Activated CD8-positive, alpha-beta memory T cell treated with anti-CD3 and anti-CD28 coated beads, Interleukin-2, amount 10 ng/mL, durations not matched to agents 7 days and 5 days (primary cell): ENCODE measurements around the gene KEL. TPM values are rescaled to one million over a fixed set of nuclear protein-coding genes. Genes with fewer than 3 reads are reported as not detected.
"Not testable (repeated sequence)": the region's sequence is repeated elsewhere in the genome, so short reads cannot be mapped to it uniquely, and the experiment has no call there.

ENCODE experiments used
- ATAC-seq: fragments of 150-1000 bp; cut with Tn5 transposase; one replicate; pipeline ENCODE4 v1.10.0; 2021; ENCODE audit warnings: moderate library complexity
- CTCF ChIA-PET: fragments of 350-600 bp; sonication (Branson Sonifier 250); formaldehyde crosslinking; loops from one replicate; lab custom pipeline; 2021; ENCODE audit warnings: antibody characterized with exemption; lab: Charles Lee
- DNase-seq: peaks from one replicate; pipeline ENCODE4 v3.0.0-alpha.2; 2020
- H3K27ac Mint-ChIP-seq: one replicate; pipeline ENCODE4 v1.8.0; 2021; ENCODE audit warnings: mild to moderate bottlenecking, mixed read lengths
- H3K27me3 Mint-ChIP-seq: one replicate; pipeline ENCODE4 v1.8.0; 2021; ENCODE audit warnings: mixed read lengths
- H3K36me3 Mint-ChIP-seq: one replicate; pipeline ENCODE4 v1.8.0; 2021; ENCODE audit warnings: mild to moderate bottlenecking, mixed read lengths
- H3K4me1 Mint-ChIP-seq: one replicate; pipeline ENCODE4 v1.8.0; 2021; ENCODE audit warnings: mixed read lengths
- H3K4me3 Mint-ChIP-seq: one replicate; pipeline ENCODE4 v1.8.0; 2021; ENCODE audit warnings: mild to moderate bottlenecking, moderate library complexity, mixed read lengths
- H3K9me3 Mint-ChIP-seq: one replicate; pipeline ENCODE4 v1.8.0; 2022; ENCODE audit warnings: low read depth, mixed read lengths
- total RNA-seq, 2 experiments: library from RNA; stranded (reverse); gene quantifications; one replicate each; pipeline ENCODE4 v1.2.3, GENCODE V29; 2021

The KEL gene
- total RNA-seq, 2 experiments from 2014 or later, result 0.16 to 0.70 TPM

GRCh38 chr7:142984297-142984696 lies 22.1 kb upstream of the KEL start:
- Mint-ChIP-seq H3K36me3 (peaks cover 1% of the 10 kb centered on the region), H3K9me3 (no peaks in the 10 kb centered on the region), H3K4me3 (no peak overlapping the region), H3K27me3 (peaks cover 26% of the 10 kb centered on the region), H3K4me1 (no peaks in the 10 kb centered on the region), H3K27ac (no peak overlapping the region)
- ATAC-seq (no peak), DNase-seq (no peak)
- CTCF ChIA-PET, result no interaction called here

DNA sequence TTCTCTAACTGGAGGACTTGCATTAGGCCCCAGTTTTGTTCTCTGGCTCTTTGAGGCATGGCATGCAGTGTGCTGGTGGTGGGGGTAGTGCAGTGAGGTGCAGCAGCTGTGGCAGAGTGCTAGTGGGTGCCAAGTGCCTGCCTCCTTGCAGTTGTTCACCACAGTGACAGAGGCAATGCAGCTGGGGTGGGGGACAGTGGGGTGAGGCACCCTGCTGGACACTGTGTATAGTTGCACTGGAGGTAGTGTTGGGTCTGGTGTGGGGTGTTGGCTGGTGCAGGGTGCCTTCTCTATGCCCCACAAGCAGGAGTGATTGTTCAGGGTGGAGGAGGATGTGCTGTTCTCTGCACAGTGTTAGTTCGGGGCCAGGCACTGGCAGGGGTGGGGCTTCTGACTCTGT lies 21.7 kb upstream of the KEL start:
- Mint-ChIP-seq H3K9me3 (no peaks in the 10 kb centered on the region), H3K4me3 (no peak overlapping the region), H3K27me3 (peaks cover 26% of the 10 kb centered on the region), H3K4me1 (no peaks in the 10 kb centered on the region), H3K27ac (no peak overlapping the region), H3K36me3 (peaks cover 1% of the 10 kb centered on the region)
- DNase-seq (no peak), ATAC-seq (no peak)
- CTCF ChIA-PET, result no interaction called here

GRCh38 chr7:142978402-142978801 lies 16.2 kb upstream of the KEL start:
- CTCF ChIA-PET, H3K9me3 Mint-ChIP-seq, H3K4me3 Mint-ChIP-seq: not testable (repeated sequence)

DNA sequence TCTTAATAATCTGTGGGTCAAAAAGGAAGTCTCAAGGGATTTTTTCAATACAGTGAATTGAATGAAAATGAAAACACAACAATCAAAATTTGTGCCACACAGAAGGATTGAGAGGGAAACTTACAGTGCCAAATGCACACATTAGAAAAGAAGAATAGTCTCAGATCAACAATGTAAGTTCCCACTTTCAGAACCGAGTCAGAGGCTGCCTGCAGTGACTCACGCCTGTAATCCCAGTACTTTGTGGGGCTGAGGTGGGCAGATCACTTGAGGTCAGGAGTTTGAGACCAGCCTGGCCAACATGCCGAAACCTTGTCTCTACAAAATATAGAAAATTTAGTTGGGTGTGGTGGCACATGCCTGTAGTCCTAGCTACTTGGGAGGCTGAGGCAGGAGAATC lies 12.5 kb upstream of the KEL start:
- Mint-ChIP-seq H3K4me3 (no peak overlapping the region), H3K27me3 (peaks cover 17% of the 10 kb centered on the region), H3K9me3 (no peaks in the 10 kb centered on the region), H3K36me3 (no peaks in the 10 kb centered on the region), H3K27ac (no peak overlapping the region), H3K4me1 (no peaks in the 10 kb centered on the region)
- no peak for ATAC-seq
- DNase-seq, result no peak
- CTCF ChIA-PET, result interaction anchor here (0.6 kb wide), 1 partner anchor 53 kb away, joined by 3 read pairs; no protein-coding TSS in a partner anchor

More at GRCh38 chr7:142978402-142978801, 16.2 kb upstream of the KEL start:
- DNase-seq, H3K36me3 Mint-ChIP-seq, H3K27ac Mint-ChIP-seq, ATAC-seq, H3K4me1 Mint-ChIP-seq: not testable (repeated sequence)
- peaks cover 27% of the 10 kb centered on the region for H3K27me3 Mint-ChIP-seq

DNA sequence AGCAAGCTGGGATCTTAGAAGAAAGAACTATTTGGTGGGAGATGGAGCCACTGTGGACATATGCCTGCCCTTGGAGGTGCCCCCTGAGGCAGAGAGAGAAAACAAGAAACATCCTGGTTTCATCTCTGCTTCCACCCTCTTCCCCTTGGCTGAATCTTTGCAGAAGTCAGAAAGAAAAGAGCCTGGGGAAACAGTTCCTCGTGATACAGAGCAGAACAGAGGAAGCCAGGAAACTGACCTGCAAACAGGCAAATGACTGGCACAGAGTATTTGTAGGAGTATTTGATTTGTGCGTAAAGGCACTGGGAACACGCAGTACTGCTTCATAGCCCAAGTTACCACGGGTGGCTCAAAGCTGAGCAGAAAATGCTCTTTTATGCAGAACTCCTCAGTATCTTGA lies 7.0 kb upstream of the KEL start:
- Mint-ChIP-seq H3K9me3 (no peaks in the 10 kb centered on the region), H3K4me3 (no peak overlapping the region), H3K4me1 (no peaks in the 10 kb centered on the region), H3K27ac (no peak overlapping the region), H3K36me3 (no peaks in the 10 kb centered on the region), H3K27me3 (peaks cover 27% of the 10 kb centered on the region)
- ATAC-seq (no peak), DNase-seq (no peak)
- CTCF ChIA-PET, result interaction anchor here (0.6 kb wide), 1 partner anchor 337 kb away, joined by 3 read pairs; no protein-coding TSS in a partner anchor

DNA sequence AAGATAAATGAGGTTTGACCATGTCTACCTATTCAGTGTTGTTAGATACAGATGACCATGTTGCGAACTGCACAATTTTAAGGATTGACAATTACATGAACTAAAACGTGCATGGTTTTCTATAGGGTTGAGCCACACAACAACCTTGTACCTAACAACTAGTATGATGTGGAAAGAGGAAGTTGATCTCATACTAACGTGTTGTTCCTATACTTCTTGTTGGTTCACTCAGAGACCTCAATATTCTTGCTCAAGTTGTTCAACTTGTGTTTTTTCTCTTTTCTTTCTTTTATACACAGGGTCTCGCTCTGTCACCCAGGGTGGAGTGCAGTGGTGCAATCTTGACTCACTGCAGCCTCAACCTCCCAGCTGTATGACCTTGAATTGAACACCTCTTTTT lies 6.1 kb upstream of the KEL start:
- no peak overlapping the region for H3K4me3 Mint-ChIP-seq
- H3K36me3 Mint-ChIP-seq, result no peaks in the 10 kb centered on the region
- ATAC-seq (no peak), DNase-seq (no peak)
- H3K4me1 Mint-ChIP-seq, result no peaks in the 10 kb centered on the region
- no peaks in the 10 kb centered on the region for H3K9me3 Mint-ChIP-seq
- H3K27ac Mint-ChIP-seq, result no peak overlapping the region
- CTCF ChIA-PET, result no interaction called here
- H3K27me3 Mint-ChIP-seq, result peaks cover 28% of the 10 kb centered on the region

- Mint-ChIP-seq H3K4me3 (no peak overlapping the region), H3K36me3 (no peaks in the 10 kb centered on the region), H3K9me3 (no peaks in the 10 kb centered on the region), H3K27me3 (peaks cover 25% of the 10 kb centered on the region), H3K27ac (no peak overlapping the region), H3K4me1 (no peaks in the 10 kb centered on the region)
- ATAC-seq, result no peak
- CTCF ChIA-PET, result interaction anchor here (1.4 kb wide), 1 partner anchor 250 kb away, joined by 4 read pairs; no protein-coding TSS in a partner anchor
- DNase-seq, result no peak
Observed at GRCh38 chr7:142964502-142965246, 2.5 kb upstream of the KEL start.

DNA sequence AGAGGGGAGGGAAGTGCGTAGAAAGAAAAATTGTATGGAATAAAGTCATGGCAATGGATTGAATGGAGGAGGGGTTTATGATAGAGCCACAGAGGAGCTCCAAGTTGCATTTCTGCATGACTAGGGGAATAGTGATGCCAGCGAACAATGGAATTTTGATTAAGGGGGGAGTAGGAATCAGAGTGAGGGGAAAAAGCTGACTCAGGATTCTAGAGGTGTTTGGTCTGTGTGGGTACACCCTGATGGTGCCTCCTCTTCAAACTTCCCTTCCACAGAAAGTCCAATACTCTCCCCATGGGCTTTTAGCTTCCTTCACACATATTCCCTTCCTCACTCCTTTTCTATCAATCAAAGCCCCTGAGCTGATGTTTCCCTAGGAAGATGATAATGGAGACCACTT lies 1.8 kb upstream of the KEL start:
- no peaks in the 10 kb centered on the region for H3K9me3 Mint-ChIP-seq

GRCh38 chr7:142962991-142963390 lies 828 bp upstream of the KEL start:
- CTCF ChIA-PET, result no interaction called here
- no peaks in the 10 kb centered on the region for H3K9me3 Mint-ChIP-seq
- H3K4me1 Mint-ChIP-seq, result no peaks in the 10 kb centered on the region
- no peak overlapping the region for H3K4me3 Mint-ChIP-seq
- DNase-seq, result no peak
- no peak overlapping the region for H3K27ac Mint-ChIP-seq
- H3K36me3 Mint-ChIP-seq, result no peaks in the 10 kb centered on the region
- H3K27me3 Mint-ChIP-seq, result peaks cover 22% of the 10 kb centered on the region
- ATAC-seq, result no peak

More for the DNA sequence above, 1.8 kb upstream of the KEL start:
- ATAC-seq, result no peak
- H3K36me3 Mint-ChIP-seq, result no peaks in the 10 kb centered on the region
- H3K27me3 Mint-ChIP-seq, result peaks cover 24% of the 10 kb centered on the region
- no peaks in the 10 kb centered on the region for H3K4me1 Mint-ChIP-seq
- no peak overlapping the region for H3K27ac Mint-ChIP-seq
- DNase-seq, result no peak
- CTCF ChIA-PET, result no interaction called here
- H3K4me3 Mint-ChIP-seq, result no peak overlapping the region

- H3K4me3 Mint-ChIP-seq, result no peak overlapping the region
- peaks cover 22% of the 10 kb centered on the region for H3K27me3 Mint-ChIP-seq
- H3K4me1 Mint-ChIP-seq, result peaks cover 2% of the 10 kb centered on the region
- no peak for ATAC-seq
- no peaks in the 10 kb centered on the region for H3K36me3 Mint-ChIP-seq
- H3K9me3 Mint-ChIP-seq, result no peaks in the 10 kb centered on the region
- no peak for DNase-seq
- H3K27ac Mint-ChIP-seq, result no peak overlapping the region
- CTCF ChIA-PET, result interaction anchor here (1.6 kb wide), 1 partner anchor 42 kb away, joined by 5 read pairs; no protein-coding TSS in a partner anchor
Observed at GRCh38 chr7:142961595-142961972, 579 bp downstream of the KEL start.

DNA sequence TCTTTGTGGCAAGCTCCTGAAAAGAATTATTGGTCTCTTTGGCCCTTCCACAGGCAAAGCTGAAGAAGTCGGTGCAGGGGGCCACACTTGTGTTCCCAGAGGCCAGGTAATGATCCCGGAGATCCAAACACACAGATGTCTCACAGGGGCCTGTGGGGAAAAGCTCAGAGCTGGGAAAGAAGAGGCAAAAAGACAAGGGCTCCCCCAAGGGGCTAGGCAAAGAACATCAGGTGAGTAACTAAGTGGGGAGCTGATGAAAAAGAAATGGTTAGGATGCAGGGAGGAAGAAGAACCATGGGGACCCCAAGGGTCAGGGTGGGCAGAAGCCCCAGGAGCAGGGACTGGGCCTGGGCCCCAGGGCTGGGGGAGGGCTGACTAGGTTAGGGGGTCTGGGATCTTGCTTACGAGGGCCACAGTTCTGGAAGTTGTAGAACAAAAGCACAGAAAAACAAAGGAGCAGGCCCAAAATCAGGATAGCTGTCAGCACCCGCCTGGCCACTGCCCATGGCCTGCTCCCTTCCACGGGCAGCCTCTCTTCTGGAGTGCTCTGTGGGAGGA lies 1.1 kb downstream of the KEL start:
- Mint-ChIP-seq H3K9me3 (peaks cover 2% of the 10 kb centered on the region), H3K36me3 (no peaks in the 10 kb centered on the region), H3K4me3 (no peak overlapping the region), H3K27ac (no peak overlapping the region), H3K27me3 (peaks cover 24% of the 10 kb centered on the region), H3K4me1 (peaks cover 2% of the 10 kb centered on the region)
- ATAC-seq, result no peak
- DNase-seq, result no peak
- CTCF ChIA-PET, result interaction anchor here (1.6 kb wide), 1 partner anchor 42 kb away, joined by 5 read pairs; no protein-coding TSS in a partner anchor

DNA sequence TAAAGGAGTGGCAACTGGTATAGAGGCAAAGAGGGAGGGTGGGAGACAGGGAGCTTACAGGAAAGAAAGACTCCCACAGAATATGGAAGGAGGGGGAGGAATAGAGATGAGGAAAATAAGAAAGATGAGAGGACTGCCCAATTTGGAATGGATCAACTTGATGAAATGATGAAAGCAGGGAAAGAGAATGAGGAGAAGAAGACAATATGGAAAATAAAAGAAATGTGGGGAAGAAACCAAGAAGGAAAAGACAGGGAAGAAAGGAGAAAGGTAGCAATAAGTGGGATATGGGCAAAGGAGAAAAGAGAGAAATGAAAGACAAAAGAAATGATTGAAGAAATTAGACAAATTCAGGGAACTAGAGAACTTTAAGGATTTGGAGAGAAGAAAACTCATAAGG lies 3.0 kb downstream of the KEL start:
- Mint-ChIP-seq H3K4me1 (peaks cover 2% of the 10 kb centered on the region), H3K27ac (no peak overlapping the region), H3K27me3 (peaks cover 27% of the 10 kb centered on the region), H3K9me3 (peaks cover 11% of the 10 kb centered on the region), H3K36me3 (peaks cover 2% of the 10 kb centered on the region), H3K4me3 (no peak overlapping the region)
- ATAC-seq, result no peak
- no peak for DNase-seq
- CTCF ChIA-PET, result interaction anchor here (0.9 kb wide), 1 partner anchor 78 kb away, joined by 4 read pairs; no protein-coding TSS in a partner anchor

DNA sequence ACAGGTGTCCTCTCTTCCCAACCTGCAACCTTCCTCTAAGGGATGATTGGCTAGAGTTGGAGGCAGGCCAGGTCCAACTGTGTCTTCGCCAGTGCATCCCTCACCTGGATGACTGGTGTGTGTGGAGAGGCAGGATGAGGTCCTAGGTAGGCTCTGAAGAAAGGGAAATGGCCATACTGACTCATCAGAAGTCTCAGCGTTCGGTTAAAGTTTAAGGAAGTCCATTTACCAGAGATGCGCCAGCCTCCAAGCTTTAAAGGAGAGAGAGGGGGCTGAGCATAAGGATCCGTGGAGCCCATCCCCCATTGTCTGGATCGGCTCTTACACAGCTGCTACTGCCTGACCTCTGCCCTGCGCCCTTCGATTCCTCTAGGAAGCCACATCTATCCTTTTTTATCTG lies 4.4 kb downstream of the KEL start:
- Mint-ChIP-seq H3K9me3 (peaks cover 13% of the 10 kb centered on the region), H3K27me3 (peaks cover 23% of the 10 kb centered on the region), H3K36me3 (peaks cover 2% of the 10 kb centered on the region), H3K4me1 (peaks cover 2% of the 10 kb centered on the region), H3K4me3 (no peak overlapping the region), H3K27ac (no peak overlapping the region)
- CTCF ChIA-PET, result no interaction called here
- DNase-seq (no peak), ATAC-seq (no peak)
